CD4-positive, alpha-beta T cell (primary cell): Measurements from ENCODE around the gene THRA. TPM values are rescaled to one million over a fixed set of nuclear protein-coding genes. Genes with fewer than 3 reads are reported as not detected.

ENCODE experiments used
- ATAC-seq: fragments of 200-7000 bp; cut with Tn5 transposase; one replicate; pipeline ENCODE4 v1.10.0; 2022; ENCODE audit warnings: mild to moderate bottlenecking; ENCODE audit not compliant: poor library complexity
- CTCF ChIA-PET: fragments of 350-600 bp; sonication (Branson Sonifier 250); formaldehyde crosslinking; loops from one replicate; lab custom pipeline; 2021; ENCODE audit warnings: antibody characterized with exemption, inconsistent platforms; lab: Charles Lee
- POLR2A ChIA-PET: fragments of 350-600 bp; sonication (Branson Sonifier 250); formaldehyde crosslinking; loops from one replicate; lab custom pipeline; 2021; ENCODE audit warnings: antibody characterized with exemption, inconsistent platforms; lab: Charles Lee
- DNase-seq, 14 experiments: peaks; one replicate each; pipeline ENCODE4 v3.0.0-alpha.2; 2013 to 2020; ENCODE audit warnings: mixed read lengths in 2 of 14
- H3K27ac ChIP-seq, 2 donors: one replicate each; pipeline versions ENCODE4 v1.5.1 to v1.7.0; 2013; ENCODE audit warnings: low read length in 2 of 2, low read depth in 1 of 2, mild to moderate bottlenecking in 1 of 2
- H3K27me3 ChIP-seq, 2 experiments: 1 replicate in 1 of 2; 2 replicates in 1 of 2; pipeline versions ENCODE4 v1.6.1 to v1.7.0; 2013; ENCODE audit warnings: low read length in 2 of 2, control low read depth in 1 of 2, mild to moderate bottlenecking in 1 of 2, moderate library complexity in 1 of 2; ENCODE audit not compliant: insufficient read depth in 2 of 2, control insufficient read depth in 1 of 2
- H3K36me3 ChIP-seq: one replicate; pipeline ENCODE4 v1.6.1; 2013; ENCODE audit warnings: low read length, control low read depth; ENCODE audit not compliant: insufficient read depth
- H3K4me1 ChIP-seq: one replicate; pipeline ENCODE4 v1.6.1; 2013; ENCODE audit warnings: low read length, control low read depth; ENCODE audit not compliant: insufficient read depth
- H3K4me3 ChIP-seq: one replicate; pipeline ENCODE4 v1.5.1; 2013; ENCODE audit warnings: mild to moderate bottlenecking, low read length, moderate library complexity
- H3K9me3 ChIP-seq, 2 experiments: 1 replicate in 1 of 2; 2 replicates in 1 of 2; pipeline versions ENCODE4 v1.6.1 to v1.7.0; 2013; ENCODE audit warnings: low read length in 2 of 2, mild to moderate bottlenecking in 2 of 2, control low read depth in 1 of 2, moderate library complexity in 1 of 2; ENCODE audit not compliant: control insufficient read depth in 1 of 2, insufficient read depth in 1 of 2
- H3K27ac Mint-ChIP-seq: one replicate; pipeline ENCODE4 v1.8.0; 2020; ENCODE audit warnings: mixed read lengths
- H3K27me3 Mint-ChIP-seq: one replicate; pipeline ENCODE4 v1.8.0; 2021; ENCODE audit warnings: mixed read lengths
- H3K36me3 Mint-ChIP-seq: one replicate; pipeline ENCODE4 v1.8.0; 2021; ENCODE audit warnings: low read depth, mixed read lengths
- H3K4me1 Mint-ChIP-seq: one replicate; pipeline ENCODE4 v1.8.0; 2021; ENCODE audit warnings: low read depth, mixed read lengths
- H3K4me3 Mint-ChIP-seq: one replicate; pipeline ENCODE4 v1.8.0; 2020; ENCODE audit warnings: mild to moderate bottlenecking, mixed read lengths
- H3K9me3 Mint-ChIP-seq: one replicate; pipeline ENCODE4 v1.8.0; 2020; ENCODE audit warnings: mixed read lengths
- CTCF ChIP-seq: fragments of 200-600 bp; IDR thresholded peaks from one replicate; pipeline ENCODE4 v1.8.0; 2022; ENCODE audit warnings: antibody characterized with exemption, mild to moderate bottlenecking
- intact Hi-C, 2 experiments: fragments of 100-400 bp; cut with DNase I in 1 of 2; cut with micrococcal nuclease in 1 of 2; formaldehyde crosslinking; loops; one replicate each; pipeline versions ENCODE4 v1.15.1 to v1.9.0; 2023 to 2025; cut with DNase I, micrococcal nuclease
- total RNA-seq, 174 experiments: library from RNA in 2 of 174; stranded (reverse) in 2 of 174; gene quantifications; one replicate each; pipeline ENCODE4 v1.2.3 and lab custom pipeline; 2021 to 2026

THRA gene
- total RNA-seq, 2 experiments from 2014 or later, result 35.2 to 36.4 TPM

- no peak for ATAC-seq
- ChIA-PET CTCF (no interaction called here), POLR2A (no interaction called here)
- Histone ChIP-seq H3K4me1 (no peaks in the 10 kb centered on the region), H3K9me3 (no peaks in the 10 kb centered on the region), H3K36me3 (peaks cover 75% of the 10 kb centered on the region), H3K4me3 (no peak overlapping the region), H3K27ac (no peak overlapping the region), H3K27me3 (no peaks in the 10 kb centered on the region)
- peaks cover 79% of the 10 kb centered on the region for H3K36me3 Mint-ChIP-seq
- no peaks in the 10 kb centered on the region for H3K4me1 Mint-ChIP-seq
- TF ChIP-seq CTCF, result no peak
- H3K27ac Mint-ChIP-seq, result no peak overlapping the region
- no peaks in the 10 kb centered on the region for H3K9me3 Mint-ChIP-seq
- no peak overlapping the region for H3K4me3 Mint-ChIP-seq
- intact Hi-C loops, result no loop called here
- no peak for DNase-seq
- H3K27me3 Mint-ChIP-seq, result no peaks in the 10 kb centered on the region
Measured at GRCh38 chr17:40032322-40033320, 30.1 kb upstream of the THRA start.

GRCh38 chr17:40033339-40033738 is 29.4 kb upstream of the THRA start:
- H3K4me3 ChIP-seq, result no peak overlapping the region
- Mint-ChIP-seq H3K36me3 (peaks cover 78% of the 10 kb centered on the region), H3K4me3 (no peak overlapping the region), H3K9me3 (no peaks in the 10 kb centered on the region), H3K4me1 (no peaks in the 10 kb centered on the region), H3K27ac (no peak overlapping the region), H3K27me3 (no peaks in the 10 kb centered on the region)
- intact Hi-C loops, result no loop called here
- no peaks in the 10 kb centered on the region for H3K9me3 ChIP-seq
- DNase-seq, result no peak
- H3K27me3 ChIP-seq, result no peaks in the 10 kb centered on the region
- H3K36me3 ChIP-seq, result peaks cover 75% of the 10 kb centered on the region
- POLR2A ChIA-PET, result no interaction called here
- ATAC-seq, result no peak
- H3K4me1 ChIP-seq, result no peaks in the 10 kb centered on the region
- no peak overlapping the region for H3K27ac ChIP-seq
- CTCF ChIA-PET, result no interaction called here
- no peak for TF ChIP-seq CTCF

- ATAC-seq, result no peak
- POLR2A ChIA-PET, result no interaction called here
- H3K27me3 Mint-ChIP-seq, result no peaks in the 10 kb centered on the region
- intact Hi-C loops, result no loop called here
- CTCF ChIA-PET, result interaction anchor here (1.2 kb wide), 1 partner anchor 20 kb away, joined by 6 read pairs; the partner anchor contains the start of gene MED24
- H3K27ac Mint-ChIP-seq, result no peak overlapping the region
- H3K36me3 ChIP-seq, result peaks cover 62% of the 10 kb centered on the region
- H3K27me3 ChIP-seq, result no peaks in the 10 kb centered on the region
- no peak overlapping the region for H3K27ac ChIP-seq
- H3K4me3 Mint-ChIP-seq, result no peak overlapping the region
- DNase-seq, result no peak
- H3K4me1 ChIP-seq, result no peaks in the 10 kb centered on the region
- peaks cover 4% of the 10 kb centered on the region for H3K4me1 Mint-ChIP-seq
- no peaks in the 10 kb centered on the region for H3K9me3 Mint-ChIP-seq
- TF ChIP-seq CTCF, result no peak
- no peak overlapping the region for H3K4me3 ChIP-seq
- H3K36me3 Mint-ChIP-seq, result peaks cover 72% of the 10 kb centered on the region
- no peaks in the 10 kb centered on the region for H3K9me3 ChIP-seq
Measured at GRCh38 chr17:40034426-40035161, 28.2 kb upstream of the THRA start.
